ENCODE data around the gene FBXL17.

Gene FBXL17

DNA sequence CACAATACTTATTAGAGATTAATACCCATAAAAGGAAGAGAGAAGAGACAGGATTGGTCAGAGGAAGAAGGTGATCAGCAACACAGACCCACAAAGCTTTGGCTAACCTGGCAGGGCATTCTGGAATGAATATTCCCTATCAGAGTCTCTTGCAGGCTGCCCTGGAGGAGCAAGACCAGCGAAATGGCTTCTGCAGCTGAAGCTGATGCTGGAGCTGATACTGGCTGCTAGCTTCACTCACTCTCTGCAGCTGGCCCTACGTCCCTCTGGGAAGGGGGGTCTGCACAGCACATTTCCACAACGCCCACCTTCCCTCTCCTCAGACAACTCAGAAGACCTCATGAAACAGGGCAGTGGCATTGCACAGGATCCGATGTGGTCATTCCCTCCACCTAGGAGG lies 541.3 kb downstream of the FBXL17 start:
- DNase-seq: no peak

DNA sequence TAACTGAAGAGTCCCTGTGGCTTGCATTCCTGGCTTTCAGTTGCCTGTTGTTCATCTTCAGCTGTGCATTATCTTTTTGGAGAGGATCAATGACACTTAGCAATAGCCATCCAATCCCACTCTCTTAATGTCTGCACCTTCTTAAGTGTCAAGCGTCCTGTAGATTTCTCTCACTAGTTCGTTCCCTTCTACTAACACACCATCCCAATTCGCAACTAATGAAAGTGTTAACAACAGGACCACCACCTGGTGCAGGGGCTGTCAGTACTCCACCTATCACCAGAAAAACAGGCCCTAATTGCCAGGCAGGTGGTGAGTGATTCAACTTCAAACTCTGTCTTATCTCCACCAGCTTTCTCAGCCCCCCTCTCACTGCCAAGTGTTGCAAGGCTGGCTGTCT lies 541.7 kb downstream of the FBXL17 start:
- no peak for DNase-seq

DNA sequence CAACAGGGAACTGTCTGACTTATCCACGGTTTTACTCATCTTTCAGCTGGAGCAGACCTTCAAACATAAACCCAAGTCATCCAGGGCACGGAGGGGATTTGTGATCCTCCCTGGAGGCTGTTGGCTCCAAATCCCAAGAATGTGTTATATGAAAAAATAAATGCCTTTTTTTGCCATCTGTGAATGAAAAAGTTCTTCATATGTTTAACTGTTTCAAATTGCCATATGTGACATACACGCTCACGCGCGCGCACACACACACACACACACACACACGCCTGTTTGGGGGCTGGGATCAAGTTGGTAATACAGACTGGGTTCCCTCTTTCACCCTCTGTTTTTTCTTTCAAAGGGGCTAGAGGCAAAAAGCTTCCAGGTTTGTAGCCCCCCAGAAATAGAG lies 546.8 kb downstream of the FBXL17 start:
- no peak for DNase-seq

DNA sequence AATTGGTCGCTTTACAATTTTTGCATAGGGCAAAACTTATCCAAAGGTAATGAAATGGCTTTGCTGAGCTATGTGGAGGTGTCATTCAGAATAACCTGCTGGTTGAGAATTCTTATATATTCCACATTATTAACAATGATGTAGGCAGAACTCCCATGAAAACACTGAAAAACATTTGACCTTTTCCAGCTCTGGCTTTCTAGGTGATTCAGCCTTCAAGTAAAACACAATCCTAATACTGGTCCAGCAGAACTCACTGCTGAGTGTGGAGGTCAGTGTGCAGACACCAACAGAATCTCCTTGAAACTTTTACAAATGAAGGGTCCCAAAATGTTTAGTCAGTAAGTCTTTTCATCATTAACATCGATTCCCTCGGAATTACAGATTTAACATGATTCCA lies 549.2 kb downstream of the FBXL17 start:
- DNase-seq: no peak

DNA sequence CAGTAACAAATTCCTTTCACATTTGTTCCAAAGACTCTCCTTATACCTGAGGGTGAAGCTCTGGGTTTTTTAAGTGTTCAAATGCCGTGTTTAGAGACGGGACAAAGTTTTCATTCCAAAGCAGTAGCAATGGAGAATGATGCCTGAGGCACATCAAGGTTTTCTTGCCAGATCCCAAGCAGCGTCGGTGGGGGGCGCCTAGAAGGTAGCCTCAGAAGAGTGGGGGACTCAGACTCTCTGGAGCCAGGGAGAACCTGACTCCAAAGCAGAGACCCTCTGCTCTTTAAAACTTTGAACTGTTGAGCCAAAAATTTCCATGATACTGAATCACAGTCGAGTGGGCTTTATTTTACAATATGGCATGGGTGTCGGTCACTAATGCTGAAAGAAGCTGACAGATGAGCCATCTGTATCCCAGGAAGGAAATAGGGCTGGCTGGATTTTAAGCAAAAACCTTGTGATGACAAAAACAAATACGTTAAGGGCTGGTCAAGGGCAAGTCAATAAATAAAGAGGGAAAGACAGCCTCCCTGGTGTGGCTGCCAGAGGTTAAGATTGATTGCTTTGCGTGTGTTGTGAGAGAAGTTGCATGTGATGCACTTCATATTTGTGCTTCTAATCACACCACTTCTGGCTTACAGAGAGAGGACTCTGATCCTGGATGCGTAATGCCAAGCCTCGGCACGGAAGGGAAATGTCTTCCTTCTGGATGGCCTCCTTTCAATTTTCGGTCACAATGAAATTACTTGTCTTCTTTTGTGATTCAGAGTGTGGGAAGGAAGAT lies 550.1 kb downstream of the FBXL17 start:
- no peak for DNase-seq

DNA sequence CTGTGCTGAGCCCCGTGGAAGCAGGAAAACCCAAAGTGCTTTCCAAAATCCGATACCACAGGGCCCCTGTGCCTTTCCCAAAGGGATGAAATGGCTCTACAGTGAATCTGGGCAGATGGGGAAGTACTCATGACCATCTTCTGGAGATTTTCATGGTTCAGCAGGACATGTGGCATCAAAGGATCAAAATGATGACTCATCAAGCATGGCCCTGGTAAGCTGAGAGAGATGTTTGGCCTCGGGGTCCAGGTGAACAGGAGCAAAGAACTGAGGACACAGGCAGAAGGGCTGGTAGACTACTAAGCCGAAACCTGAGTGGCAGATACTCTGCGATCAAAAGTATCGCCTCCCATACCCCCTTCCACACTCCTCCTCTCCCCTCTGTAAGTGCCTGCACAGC lies 551.1 kb downstream of the FBXL17 start:
- DNase-seq: no peak

DNA sequence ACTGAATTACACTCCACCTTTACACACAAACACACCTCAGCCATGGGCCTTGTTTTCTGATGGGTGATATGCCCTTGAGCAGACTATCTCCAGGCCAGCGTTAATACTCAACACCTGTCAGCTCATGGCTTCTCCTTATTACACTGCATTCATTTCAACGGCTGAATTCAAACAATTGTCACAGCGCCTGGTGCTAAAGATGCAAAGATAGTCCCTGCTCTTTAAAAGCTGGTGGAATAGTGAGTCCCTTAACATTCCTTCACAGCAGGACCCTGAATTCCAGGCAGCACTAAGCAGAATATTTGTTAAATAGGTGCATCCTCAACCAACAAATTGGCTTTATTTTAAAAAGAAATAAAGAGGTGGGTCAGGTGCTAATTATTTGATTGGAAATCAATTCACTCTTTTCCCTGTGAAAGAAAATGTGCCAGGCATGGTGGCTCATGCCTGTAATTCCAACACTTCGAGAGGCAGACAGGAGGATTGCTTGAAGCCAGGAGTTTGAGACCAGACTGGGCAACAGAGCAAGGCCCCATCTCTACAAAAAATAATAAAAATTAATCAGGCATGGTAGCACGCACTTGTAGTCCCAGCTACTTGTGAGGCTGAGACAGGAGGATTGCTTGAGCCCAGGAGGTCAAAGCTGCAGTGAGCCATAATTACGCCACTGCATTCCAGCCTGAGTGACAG lies 555.4 kb downstream of the FBXL17 start:
- DNase-seq: no peak

DNA sequence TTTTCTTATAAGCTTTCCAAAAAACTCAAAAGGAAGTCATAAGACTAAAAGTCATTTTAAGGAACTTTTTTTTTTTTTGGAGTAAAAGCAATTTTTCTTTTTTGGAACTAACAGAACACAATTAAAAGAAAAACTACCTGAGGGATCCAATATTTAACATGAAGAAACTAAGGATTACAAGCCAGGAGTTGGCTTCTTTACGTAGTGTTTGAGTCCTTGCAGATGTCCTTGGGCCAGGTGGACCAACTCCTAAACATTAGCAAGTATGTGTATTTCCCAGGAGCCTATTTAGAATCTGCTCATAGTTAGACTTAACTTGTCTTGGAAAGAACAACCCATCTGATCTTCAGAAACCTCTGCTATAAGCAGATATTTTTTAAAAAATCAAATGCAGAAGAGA lies 557.1 kb downstream of the FBXL17 start:
- no peak for DNase-seq

DNA sequence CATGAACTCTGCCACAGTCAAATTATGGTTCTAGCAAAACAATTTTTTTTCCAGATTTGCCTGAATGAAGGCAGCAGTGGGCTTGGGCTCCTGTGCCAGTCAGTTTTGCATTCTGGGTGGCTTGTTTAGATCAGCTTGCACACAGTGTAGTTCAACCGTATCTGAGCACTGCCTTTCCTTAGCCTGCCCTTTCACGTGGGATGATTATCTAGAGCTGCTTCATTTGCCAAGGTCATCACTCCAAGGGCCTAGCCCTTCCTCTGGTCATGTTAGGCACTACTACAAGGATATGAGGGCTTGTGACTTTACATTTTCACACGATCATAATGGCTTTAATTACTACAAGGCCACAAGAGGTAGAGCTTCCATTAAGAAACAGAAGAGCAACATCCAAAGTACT lies 560.6 kb downstream of the FBXL17 start:
- no peak for DNase-seq

DNA sequence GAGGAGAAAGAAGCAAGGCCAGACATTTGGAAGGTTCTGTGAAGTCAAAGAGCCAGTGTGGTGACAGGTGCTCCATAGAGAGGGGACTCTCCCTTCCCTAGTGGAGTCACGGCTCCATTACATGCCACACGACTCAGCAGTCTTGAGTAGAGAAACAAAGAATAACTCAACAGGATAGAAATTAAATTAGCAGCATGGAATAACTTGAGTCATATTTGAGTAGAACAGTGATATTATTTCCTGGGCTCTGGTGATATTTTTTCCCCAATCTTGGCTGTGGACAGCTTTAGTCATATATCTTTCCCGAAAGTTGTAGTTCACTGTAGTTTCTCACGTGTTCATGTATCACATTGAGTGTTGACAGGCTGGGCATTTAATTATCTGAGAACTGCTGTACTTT lies 561.5 kb downstream of the FBXL17 start:
- DNase-seq: no peak

DNA sequence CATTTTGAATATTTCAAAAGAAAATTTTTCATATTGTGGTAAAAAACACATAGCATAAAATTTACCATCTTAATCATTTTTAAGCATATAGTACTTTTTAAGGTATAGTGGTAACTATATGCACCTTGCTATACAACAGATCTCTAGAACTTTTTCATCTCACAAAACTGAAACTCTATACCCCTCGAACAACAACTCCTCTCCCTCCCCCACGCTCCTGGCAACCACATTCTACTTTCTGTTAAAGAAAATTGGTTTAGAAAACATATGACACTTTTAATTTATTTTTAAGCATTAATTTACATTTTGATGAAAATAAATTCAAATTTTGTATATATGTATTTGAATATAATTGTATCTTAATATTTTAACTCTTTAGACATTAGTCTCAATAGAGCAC lies 563.9 kb downstream of the FBXL17 start:
- DNase-seq: no peak

DNA sequence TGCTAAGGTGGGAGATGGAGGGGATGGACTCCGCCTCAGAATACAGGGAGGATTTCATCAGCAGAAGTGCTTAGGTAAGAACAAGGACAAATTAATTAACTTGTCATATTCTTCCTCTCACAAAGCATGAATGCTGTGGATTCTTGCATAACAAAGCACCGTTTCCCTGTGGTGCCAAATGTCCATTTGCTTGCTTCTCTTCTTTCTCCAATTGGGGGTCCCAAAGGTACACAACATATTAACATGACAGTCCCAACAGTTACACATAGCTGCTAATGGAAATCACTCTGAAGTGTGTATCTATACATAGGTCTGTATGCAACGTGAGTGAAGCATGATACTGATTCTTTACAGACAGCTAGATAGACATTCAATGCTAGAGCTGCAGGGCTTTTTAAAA lies 564.5 kb downstream of the FBXL17 start:
- DNase-seq: no peak

DNA sequence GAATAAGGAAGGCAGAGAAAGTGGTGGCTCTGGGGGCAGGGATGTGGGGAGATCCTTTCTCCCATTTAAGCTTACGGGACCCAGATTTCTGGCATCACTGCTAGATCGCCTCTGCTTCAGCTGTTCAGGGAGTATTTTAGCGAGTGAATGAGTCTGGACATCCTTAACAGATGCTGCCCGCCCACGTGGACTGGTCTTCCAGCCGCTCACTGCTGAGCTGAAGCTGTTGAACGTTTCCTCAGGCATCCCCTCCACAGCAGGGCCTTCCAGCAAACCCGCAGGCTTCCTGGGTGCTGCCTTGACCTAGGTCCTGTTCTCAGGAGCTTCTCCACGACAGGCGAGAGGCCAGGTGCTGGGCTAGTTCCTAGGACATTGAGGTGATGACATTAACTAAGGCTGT lies 566.8 kb downstream of the FBXL17 start:
- DNase-seq: no peak

DNA sequence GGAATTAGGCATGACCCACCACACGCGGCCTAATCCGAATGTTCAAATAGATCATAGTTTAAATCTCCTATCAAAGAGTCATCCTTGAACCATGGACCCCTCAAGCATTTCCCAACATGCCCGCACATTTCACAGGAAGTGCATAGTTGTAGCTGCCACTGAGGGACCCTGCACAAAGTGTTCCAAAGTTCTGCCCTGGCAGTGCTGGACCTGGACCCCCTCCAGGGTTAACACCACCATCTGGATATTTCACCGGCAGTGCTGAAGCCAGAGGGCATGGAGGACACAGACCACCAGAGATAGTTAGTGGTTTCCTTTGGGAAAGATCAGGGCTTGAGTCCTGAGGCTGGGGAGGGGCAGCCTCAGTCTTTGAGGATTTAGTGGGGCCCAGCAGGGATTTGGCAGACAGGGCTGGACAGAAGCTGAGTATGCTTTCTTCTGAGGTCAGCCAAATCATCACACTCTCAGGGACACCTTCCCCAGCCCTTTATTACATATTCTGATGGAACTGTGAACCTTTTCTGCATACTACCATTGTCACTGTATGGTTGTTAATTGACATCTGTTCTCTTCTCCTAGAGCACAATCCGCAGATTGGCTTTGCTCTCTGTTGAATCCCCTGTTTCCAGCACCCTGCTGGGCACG lies 567.6 kb downstream of the FBXL17 start:
- DNase-seq: no peak

DNA sequence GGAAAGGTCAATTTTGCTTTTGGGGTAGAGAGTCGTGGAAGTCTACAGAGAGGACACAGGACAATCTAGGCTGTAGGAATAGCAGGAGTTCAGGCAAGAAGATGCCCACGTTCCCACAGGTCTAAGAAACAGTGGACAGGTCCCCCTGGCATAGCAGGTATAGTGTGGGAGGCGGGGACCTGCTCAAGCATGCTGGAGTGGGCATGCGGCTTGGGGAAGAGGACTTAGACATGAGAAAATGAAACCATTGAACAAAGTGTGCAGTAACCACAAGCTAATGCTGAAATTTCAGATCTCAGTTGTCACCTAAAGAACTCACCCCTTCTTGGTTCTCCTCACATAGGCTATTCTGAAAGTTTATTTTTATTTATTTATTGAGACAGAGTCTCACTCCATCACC lies 568.3 kb downstream of the FBXL17 start:
- DNase-seq: no peak

DNA sequence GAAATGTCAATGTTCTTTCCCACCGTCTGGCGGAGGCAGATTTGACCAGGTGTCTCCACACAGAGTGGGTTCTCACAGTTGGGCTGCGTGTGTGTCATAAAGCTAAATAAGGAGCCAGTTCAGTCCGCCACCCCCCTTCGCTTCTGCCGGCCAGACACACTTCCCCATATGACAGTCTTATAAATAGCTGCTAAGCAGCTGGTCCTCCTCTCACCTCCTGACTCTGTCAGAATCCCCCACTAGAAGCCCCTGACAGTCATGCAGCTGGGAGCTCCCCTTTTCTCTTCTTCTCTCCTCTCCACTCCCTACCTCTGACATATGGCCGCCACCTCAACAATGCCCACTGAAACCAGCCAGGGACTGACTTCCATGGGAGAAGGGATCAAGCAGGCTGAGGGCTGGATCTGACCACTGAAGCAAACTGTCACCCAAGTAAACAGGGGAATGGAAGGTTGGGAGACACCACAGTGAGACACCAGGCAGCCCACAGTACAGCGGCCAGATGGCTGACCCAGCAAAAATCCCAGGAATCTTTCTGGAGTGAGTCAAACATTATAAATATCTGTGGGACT lies 569.2 kb downstream of the FBXL17 start:
- no peak for DNase-seq

DNA sequence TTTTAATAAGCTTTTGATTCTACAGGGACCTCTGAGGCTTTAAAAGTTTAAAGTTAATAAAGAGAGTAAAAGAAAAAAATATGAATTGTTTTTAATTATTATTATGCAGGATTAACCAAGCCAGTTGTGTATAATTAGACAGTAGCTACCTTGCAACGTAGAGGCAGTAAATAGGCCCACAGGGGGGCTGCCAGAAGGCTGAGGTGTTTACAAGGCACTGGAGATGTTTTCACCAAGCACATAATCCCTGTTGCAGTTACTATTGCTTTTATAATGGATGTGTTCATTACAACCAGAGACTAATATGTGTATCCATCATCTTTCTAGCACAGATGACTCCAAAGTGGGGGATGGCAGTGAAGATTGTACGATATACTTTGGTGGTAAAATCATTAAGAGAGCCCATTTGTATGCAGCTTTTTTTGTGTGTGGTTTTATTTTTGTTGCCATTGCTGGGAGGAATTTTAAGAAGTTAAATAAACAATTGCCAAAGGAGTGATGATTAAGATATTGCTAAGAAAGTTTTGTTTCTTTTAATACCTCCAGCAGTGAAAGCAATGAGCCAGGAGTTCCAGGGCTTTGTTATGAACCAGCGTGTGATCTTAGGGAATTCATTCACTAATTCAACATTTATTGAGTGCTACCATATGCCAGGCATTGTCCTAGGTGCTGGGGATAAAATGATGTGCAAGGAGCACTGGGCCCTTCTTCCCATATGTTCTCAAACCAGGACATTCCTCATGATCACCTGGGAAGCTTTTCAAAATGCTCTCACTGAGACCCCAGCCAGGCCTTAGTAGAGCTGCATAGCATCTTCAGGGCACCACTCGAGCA lies 572.5 kb downstream of the FBXL17 start:
- DNase-seq: no peak
